NCI-H524 (cell line): ENCODE results near the gene ARHGAP42.
"Not testable (repeated sequence)": the region's sequence is repeated elsewhere in the genome, so short reads cannot be mapped to it uniquely, and the experiment has no call there.

Experiments
- DNase-seq, 2 experiments: peaks; one replicate each; lab custom pipeline; 2025; lab: John Stamatoyannopoulos, UW

ARHGAP42 gene

DNA sequence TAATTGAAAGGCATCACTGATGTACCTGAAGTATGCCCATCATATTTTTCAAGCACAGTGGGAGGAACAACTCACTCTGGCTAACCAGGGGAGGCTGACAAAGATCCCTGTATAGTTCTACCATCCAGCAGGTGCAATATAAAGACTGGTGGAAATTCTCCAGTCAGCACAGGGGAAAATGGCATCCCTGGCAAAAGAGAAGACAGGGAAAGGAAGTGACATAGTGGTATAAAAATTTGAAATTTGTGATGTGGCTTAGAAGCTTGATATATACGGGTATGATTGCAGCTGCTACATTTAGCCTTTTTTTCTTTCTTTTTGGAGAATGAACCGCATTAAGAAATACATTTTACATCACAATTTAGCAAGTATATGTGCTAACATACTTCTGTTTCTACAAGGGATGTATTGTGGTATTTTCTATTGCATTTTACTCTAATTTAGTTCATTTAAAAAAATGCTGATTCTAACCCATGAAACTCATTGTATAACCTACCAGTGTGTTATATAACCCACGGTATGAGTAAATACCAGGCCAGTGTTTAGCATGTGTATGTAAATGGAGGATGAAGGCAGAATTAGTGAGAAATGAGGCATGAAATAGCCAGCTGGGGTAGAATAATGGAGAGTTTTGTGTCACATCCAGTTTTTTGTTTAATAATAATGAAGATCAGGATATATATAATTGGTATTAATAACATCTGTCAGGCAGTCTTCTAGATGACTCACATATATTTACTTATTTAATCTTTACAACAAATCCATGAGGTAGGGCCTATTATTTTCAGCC is 186.1 kb downstream of the ARHGAP42 start:
- DNase-seq = no peak

DNA sequence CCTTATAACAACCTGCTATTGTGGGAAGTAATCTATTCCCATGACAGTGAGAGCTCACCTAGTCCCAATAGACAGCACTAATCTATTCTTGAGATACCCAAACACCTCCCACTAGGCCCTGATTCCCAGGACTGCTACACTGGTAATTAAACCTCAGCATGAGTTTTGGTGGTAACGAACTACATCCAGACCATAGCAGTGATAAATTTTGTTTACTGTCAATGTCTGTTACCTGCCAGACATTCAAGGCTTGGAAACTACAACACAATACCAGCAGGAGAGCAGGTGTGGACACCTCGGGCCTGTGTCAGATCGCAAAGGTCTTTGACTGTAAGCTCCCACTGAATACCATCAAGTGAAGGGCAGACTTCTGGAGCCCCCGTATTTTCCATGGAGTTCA is 187.1 kb downstream of the ARHGAP42 start:
- DNase-seq = no peak

DNA sequence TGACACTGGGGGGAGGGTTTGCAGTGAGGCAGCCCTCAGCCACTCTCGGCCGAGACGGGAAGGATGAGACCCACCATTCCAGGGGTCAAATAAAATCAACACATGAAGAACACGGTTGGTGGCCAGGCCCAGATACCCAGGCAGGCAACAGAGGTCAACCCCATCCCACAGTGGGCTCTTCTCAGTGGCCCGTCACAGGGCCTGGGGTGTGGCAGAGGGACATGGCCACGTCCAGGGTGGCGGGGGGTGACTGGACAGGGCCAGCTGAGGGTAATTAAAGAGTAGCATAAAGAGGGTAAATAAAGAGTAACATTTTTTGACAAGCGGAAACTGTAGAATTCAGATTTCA is 188.4 kb downstream of the ARHGAP42 start:
- DNase-seq = no peak

DNA sequence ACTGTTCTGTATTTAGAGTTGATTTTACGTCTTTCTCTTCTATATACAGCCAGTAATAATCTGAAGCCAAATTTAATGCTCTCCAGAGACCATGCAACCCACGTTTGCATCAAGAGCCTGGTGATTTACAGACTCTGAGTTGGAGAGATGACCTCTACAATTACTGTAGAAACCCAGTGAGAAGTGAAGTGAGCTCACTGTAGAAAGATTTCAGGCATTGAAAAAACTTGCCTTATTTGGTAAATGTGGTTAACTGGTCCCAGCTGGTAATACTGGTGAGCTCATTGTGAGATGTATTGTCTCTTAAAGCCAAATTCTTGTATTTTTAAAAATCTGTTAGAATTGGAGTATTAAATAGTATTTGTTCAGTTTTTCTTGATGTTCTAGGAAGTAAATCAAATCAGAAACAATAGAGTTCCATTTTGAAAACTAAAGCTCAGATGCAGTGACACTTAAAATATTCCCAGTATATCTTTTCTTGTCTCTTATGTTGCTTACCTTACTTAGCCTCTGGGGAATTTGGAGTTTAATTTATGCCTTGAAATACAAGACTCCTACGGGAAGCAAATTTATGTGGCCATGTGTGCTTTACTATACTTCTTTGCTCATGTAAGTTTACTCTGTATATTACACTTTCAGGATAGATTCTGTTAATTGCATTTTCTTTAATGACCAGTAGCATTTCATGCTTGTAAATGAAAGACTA is 189.9 kb downstream of the ARHGAP42 start:
- DNase-seq = no peak

DNA sequence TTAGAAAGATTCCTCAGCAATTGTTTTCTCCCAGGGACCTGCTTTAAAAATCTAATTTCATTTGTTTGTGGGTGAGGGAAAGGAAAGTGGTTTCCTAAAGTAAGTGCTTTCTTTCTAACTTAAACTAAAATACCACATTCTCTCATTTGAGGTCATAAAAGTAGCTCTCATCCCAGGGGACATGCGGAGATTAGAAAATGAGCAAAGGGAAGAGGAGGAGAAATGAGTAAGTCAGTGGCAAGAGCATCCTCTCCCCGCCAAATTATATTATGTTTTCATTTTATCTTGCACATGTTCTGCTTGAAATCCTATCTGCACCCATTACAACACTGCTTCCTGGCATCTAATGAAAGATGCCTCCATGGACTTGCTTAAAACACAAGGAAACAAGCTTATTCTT is 191.4 kb downstream of the ARHGAP42 start:
- no peak for DNase-seq

DNA sequence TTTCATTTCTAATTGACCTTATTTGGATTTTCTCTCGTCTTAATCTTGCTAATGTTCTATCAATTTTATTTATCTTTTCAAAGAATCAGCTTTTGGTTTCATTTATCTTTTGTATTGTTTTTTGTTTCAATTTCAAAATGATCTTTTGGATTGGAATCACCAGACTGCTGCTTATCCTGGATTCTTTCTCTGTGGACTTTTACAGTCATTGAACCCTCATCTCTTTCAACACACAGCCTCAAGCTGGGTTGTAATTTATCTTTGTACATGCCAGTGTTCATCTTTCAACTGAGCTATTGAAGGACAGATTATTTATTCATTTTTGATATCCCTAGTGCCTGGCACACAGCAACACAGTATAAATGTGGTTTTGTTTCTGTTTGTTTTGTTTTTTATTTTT is 195.9 kb downstream of the ARHGAP42 start:
- no peak for DNase-seq

DNA sequence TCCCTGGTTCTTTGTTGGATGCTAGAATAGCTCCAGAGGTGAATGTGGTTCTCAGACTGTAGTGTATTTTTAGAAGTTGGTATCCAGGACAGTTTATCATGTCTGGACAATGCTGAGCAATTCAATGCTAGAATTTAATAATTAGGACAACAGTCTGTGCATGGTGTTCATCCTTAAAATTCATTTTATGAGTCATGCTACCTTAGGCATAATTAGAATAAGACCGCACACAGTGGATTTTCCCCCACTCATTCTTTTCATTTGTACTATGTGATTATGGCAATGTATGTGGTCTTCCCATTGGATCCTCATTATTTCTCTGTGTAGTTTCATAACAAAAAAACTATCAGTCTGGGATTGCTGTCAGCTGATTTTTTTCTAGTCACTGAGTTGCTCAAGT is 196.7 kb downstream of the ARHGAP42 start:
- no peak for DNase-seq

DNA sequence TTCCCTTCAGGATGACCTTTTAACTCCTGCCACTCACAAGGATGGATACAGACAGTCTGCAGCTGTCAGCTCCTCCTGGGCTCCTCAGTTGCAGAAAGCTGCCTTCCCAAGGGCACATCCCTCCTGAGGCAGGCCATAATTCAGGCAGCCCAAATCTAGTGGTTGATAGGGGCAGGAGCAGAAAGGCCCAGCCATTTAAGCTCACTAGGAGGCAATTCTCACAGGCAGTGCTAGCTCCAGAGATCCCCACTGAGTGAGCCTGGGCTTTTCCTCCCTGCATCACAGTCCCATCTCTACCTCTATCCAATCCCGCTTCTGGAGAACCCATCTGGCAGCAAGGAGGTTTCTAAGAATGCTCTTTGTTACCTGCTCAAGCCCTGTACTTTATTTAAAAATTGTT is 200.6 kb downstream of the ARHGAP42 start:
- DNase-seq = no peak

DNA sequence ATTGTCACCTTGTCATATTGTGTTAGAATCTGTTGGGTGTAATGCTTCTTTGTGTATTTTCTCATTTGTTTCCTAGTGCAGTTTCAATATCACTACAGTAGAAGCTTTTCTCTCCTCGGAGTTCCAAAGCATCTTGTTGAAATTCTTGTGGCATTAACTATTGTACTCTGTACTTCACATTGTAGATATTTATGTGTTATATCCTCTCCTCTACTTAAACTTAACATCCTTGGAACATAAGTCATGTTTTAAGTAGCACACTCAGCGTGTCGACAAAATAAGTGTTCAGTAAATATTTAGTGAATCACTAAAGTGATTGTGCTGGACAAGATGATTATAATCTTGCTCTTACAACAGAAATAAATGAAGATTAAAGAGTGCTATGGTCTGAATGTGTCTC is 201.7 kb downstream of the ARHGAP42 start:
- no peak for DNase-seq

DNA sequence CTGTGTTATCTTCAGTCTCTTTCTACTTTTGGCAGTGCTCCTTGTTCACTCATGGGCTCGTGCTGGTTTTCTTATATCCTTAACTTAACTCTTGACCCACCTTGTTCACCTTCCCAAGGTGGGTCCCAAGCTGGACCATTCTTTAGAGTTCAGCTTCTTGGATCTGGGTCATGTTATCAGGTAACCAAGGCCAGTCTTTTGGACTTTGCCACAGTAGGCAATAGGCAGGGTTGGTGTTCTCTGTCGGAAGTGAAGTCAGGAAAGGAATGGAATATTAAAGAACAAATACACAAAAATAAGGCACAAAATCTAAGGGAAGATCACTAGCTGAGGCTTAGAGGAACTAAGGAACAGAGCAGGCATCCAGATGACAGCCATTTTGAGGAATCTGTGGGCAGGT is 202.7 kb downstream of the ARHGAP42 start:
- no peak for DNase-seq

DNA sequence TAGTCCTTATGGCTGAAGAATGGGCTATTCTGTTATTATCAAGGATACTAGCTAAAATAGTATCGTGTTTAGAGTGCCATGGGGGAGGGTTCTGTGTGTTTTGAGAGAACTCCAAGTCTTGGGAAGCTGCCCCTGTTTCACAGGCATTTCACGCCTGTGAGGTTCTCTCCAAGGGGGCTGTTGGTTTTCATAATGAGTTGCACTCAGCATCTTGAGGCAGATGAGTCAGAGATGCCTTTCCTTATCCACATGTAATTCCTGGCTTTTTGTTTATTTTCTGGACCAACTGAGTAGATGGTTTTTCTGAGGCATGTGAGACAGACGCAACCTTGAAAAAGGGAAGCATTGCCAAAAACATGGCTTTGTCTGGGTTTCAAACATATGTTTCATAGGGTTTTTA is 203.7 kb downstream of the ARHGAP42 start:
- DNase-seq = no peak

DNA sequence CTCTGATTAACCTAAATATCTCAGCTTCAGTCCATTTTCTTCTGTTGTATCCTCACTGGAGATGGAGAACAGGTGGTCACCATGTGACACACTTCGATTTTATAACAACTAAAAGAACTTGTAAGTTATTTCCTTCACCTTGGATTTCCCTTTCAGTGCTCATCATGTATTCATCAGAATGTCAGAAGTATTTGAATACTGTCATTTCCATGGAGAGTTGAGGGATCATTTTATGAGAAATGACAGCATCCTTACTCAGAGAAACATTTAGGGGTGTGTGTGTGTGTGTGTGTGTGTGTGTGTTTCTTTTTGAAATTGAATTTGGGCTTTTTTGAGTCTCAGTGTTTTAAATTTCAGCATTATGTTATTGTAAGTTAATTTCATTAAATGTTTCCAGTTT is 205.8 kb downstream of the ARHGAP42 start:
- no peak for DNase-seq

DNA sequence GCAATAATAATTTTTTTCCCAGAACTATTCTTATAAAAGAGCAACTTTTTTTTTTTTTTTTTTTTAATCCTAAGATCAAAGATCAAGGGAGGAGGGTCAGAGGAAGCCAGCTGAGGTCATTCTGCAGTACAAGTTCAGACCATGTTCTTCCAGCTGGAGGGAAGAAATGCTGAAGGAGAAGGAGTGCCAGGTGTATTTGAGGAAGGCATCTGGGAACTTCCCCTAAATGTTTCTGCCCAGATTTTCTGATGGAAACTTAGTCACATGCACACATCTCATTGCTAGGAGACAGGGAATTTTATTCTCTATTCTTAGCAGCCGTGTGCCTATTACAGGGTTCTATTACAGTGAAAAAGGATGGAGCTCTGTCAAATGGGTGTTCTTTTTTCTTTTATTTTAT is 208.4 kb downstream of the ARHGAP42 start:
- DNase-seq = no peak

DNA sequence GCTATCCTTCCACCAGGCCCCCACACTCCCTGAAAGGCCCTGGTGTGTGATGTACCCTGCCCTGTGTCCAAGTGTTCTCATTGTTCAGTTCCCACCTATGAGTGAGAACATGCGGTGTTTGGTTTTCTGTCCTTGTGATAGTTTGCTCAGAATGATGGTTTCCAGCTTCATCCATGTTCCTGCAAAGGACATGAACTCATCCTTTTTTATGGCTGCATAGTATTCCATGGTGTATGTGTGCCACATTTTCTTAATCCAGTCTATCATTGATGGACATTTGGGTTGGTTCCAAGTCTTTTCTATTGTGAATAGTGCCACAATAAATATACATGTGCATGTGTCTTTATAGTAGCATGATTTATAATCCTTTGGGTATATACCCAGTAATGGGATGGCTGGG is 208.9 kb downstream of the ARHGAP42 start:
- DNase-seq = not testable (repeated sequence)

DNA sequence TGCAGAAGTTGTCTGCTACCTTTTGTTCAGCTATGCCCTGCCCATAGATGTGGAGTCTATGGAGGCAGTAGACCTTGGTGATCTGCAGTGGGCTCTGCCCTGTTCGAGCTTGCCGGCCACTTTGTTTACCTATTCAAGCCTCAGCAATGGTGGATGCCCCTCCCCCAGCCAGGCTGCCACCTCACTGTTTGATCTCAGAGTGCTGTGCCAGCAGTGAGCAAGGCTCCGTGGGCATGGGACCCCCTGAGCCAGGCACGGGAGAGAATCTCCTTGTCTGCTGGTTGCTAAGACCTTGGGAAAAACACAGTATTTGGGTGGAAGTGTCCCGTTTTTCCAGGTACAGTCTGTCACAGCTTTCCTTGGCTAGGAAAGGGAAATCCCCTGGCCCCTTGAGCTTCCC is 214.4 kb downstream of the ARHGAP42 start:
- not testable (repeated sequence) for DNase-seq

DNA sequence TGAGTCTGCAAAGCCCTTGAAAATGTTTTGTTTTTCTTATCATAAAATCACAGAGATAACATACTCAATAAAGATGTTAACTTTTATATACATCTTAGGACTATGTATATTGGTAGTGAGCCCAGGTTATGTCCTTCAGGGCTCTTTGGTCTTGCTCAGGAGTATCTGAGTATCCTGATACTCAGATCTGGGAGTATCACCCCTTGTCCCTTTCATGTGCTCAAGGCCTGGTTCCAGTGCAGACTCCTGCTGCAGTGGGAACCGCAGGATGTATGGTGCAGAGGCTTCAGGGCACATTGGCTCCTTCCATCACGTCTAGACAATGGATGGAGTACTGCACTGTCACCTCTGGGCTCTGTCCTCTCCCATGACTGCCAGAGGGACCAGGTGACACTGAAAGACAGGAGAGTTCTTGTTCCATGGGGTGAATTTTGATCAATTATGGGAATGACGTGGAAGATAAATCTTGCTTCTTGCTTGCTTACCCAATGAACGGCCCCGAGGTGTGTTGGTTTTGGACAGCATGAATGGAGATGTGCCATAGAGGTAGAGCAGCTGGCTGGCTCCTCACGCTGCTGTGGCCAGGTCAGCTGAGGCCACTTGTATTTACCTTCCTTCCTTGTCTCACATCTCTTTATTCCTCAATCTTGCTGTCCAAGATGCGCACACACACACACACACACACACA is 215.5 kb downstream of the ARHGAP42 start:
- no peak for DNase-seq

DNA sequence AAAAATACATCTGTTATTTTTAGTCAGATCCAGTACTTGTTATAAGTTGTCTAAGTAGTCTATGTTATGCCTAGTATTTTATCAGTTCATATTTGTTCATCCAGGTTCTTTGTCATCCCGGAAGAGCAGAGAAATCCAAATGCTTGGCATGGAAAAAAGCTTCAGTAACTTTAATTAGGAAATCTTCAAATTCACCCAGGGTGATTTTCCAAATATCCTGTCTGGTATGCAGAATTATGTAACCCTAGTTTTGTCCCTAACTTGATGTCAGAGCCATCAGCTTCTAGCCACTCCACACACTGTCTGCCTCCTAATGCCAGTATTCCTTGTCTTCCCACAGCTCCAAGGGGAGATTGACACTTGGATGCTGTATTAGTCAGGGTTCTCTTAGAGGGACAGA is 216.2 kb downstream of the ARHGAP42 start:
- no peak for DNase-seq

DNA sequence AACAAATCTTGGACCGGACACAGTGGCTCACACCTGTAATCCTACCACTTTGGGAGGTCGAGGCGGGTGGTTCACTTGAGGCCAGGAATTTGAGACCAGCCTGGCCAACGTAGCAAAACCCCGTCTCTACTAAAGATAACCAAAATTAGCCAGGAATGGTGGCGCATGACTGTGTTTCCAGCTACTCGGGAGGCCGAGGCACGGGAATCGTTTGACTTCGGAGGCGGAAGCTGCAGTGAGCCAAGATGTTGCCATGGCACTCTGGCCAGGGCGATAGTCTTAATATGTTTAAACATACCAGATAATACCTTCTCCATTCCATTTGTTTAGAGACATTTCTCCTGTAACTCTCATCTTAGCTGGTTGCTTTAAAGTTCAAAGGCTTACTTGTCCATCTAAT is 218.6 kb downstream of the ARHGAP42 start:
- DNase-seq = no peak

DNA sequence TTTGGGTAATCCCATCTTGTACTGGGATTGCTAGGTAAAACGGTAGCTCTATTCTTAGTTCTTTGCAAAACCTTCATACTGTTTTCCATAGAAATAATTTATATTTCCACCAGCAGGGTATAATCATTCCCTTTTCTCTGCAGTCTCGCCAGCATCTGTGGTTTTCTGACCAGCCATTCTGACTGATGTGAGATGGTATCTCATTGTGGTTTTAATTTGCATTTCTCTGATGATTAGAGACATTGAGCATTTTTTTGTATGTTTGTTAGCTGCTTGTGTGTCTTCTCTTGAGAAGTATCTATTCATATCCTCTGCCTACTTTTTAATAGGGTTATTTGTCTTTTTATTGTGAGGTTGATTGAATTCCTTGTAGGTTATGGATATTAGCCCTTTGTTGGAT is 221.7 kb downstream of the ARHGAP42 start:
- DNase-seq = no peak

DNA sequence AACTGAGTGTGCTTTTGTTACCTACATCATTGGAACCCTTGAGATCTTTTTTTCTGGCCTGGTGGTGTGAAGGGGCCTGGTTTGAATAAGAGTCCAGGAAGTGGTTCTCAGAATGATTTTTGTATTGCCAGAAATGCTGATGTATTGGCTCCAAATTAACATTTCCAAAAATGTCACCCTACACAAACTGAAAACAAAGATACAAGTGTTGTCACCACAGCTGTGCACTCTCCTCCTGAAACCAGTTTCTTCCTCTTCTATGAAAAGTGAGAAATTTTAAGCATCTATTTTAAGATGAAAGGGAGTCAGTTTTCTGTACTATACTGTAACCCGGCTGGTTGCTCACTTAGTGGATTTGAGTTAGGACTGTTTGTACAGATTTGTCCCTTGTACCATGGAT is 223.7 kb downstream of the ARHGAP42 start:
- DNase-seq = no peak

DNA sequence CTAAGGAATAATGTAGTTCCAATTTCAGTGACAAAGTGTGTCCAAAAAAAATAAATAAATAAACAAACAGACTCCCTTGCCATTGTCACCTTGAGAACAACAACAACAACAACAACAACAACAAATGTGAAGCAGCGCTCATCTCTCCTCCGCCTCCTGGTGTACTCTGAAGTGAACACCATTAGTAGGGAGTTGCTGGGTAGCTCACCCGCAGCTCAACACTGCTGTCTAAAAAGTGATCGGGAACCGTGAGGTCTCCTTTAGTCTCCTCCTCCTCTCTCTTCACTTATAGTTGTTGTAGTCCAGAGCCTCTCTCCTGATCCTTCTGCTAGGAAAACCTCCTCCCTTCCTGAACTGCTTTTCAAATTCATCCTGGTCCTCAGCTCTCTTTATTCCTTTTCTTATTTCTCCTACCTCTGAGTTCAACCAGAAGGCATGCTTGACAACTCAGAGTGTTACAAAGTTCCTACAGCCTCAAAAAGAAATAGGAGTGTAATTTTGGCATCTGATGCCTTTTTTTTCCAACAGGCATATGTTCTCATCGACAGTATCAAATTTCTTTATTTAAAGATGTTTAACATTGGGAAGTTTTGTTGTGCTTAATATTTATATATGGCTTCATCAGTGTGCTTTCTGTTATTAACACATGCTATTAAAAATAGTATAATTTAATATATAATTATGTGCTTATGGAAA is 227.5 kb downstream of the ARHGAP42 start:
- no peak for DNase-seq
